Central memory CD8-positive, alpha-beta T cell (primary cell): Measurements from ENCODE around the gene LRRC70.

ENCODE experiments used
- ATAC-seq: fragments of 150-1000 bp; cut with Tn5 transposase; replicated peaks from 2 replicates; pipeline ENCODE4 v1.10.0; 2022; ENCODE audit warnings: mild to moderate bottlenecking, moderate FRiP score, moderate number of reproducible peaks; ENCODE audit not compliant: poor library complexity, severe bottlenecking; ENCODE audit errors: extremely low read depth
- DNase-seq, 2 donors: peaks; one replicate each; pipeline ENCODE4 v3.0.0; 2021; ENCODE audit warnings: low spot score in 2 of 2
- H3K27ac Mint-ChIP-seq: one replicate; pipeline ENCODE4 v1.8.0; 2022; ENCODE audit warnings: low read depth, mild to moderate bottlenecking, moderate library complexity, mixed read lengths
- H3K27me3 Mint-ChIP-seq: one replicate; pipeline ENCODE4 v1.8.0; 2022; ENCODE audit warnings: mixed read lengths
- H3K36me3 Mint-ChIP-seq: one replicate; pipeline ENCODE4 v1.8.0; 2022; ENCODE audit warnings: mild to moderate bottlenecking, moderate library complexity, mixed read lengths; ENCODE audit not compliant: insufficient read depth
- H3K4me1 Mint-ChIP-seq: one replicate; pipeline ENCODE4 v1.8.0; 2022; ENCODE audit warnings: mixed read lengths
- H3K4me3 Mint-ChIP-seq: one replicate; pipeline ENCODE4 v1.8.0; 2022; ENCODE audit warnings: mild to moderate bottlenecking, moderate library complexity, mixed read lengths
- H3K9me3 Mint-ChIP-seq: one replicate; pipeline ENCODE4 v1.8.0; 2022; ENCODE audit warnings: mixed read lengths

Gene LRRC70

GRCh38 chr5:62577488-62577887, 1.1 kb upstream of the LRRC70 start:
- Mint-ChIP-seq H3K9me3 (no peaks in the 10 kb centered on the region), H3K27me3 (no peaks in the 10 kb centered on the region), H3K27ac (no peak overlapping the region), H3K4me3 (no peak overlapping the region), H3K4me1 (peaks cover 19% of the 10 kb centered on the region), H3K36me3 (peaks cover 8% of the 10 kb centered on the region)
- no peak for ATAC-seq
- DNase-seq = no peak

GRCh38 chr5:62579761-62580160, 1.1 kb downstream of the LRRC70 start:
- Mint-ChIP-seq H3K27me3 (no peaks in the 10 kb centered on the region), H3K4me3 (no peak overlapping the region), H3K9me3 (no peaks in the 10 kb centered on the region), H3K36me3 (peaks cover 7% of the 10 kb centered on the region), H3K27ac (no peak overlapping the region), H3K4me1 (peaks cover 20% of the 10 kb centered on the region)
- ATAC-seq (no peak), DNase-seq (no peak)

- Mint-ChIP-seq H3K36me3 (peaks cover 6% of the 10 kb centered on the region), H3K4me3 (no peak overlapping the region), H3K4me1 (peaks cover 18% of the 10 kb centered on the region), H3K9me3 (no peaks in the 10 kb centered on the region), H3K27me3 (no peaks in the 10 kb centered on the region), H3K27ac (peak overlapping the region; percentile 36)
- ATAC-seq = no peak
- no peak for DNase-seq
Measured at GRCh38 chr5:62581836-62582597, 3.4 kb downstream of the LRRC70 start.

- H3K9me3 Mint-ChIP-seq = no peaks in the 10 kb centered on the region
- no peaks in the 10 kb centered on the region for H3K27me3 Mint-ChIP-seq
- H3K4me1 Mint-ChIP-seq = peaks cover 16% of the 10 kb centered on the region
- no peak overlapping the region for H3K27ac Mint-ChIP-seq
- ATAC-seq = no peak
- DNase-seq = no peak
- no peak overlapping the region for H3K4me3 Mint-ChIP-seq
- H3K36me3 Mint-ChIP-seq = peaks cover 7% of the 10 kb centered on the region
Measured at GRCh38 chr5:62584391-62584790, 5.8 kb downstream of the LRRC70 start.

GRCh38 chr5:62585306-62585705, 6.7 kb downstream of the LRRC70 start:
- H3K27ac Mint-ChIP-seq = no peak overlapping the region
- peaks cover 4% of the 10 kb centered on the region for H3K36me3 Mint-ChIP-seq
- DNase-seq = no peak
- peaks cover 18% of the 10 kb centered on the region for H3K4me1 Mint-ChIP-seq
- H3K9me3 Mint-ChIP-seq = no peaks in the 10 kb centered on the region
- no peak for ATAC-seq
- H3K27me3 Mint-ChIP-seq = no peaks in the 10 kb centered on the region
- no peak overlapping the region for H3K4me3 Mint-ChIP-seq

- no peaks in the 10 kb centered on the region for H3K27me3 Mint-ChIP-seq
- ATAC-seq (no peak), DNase-seq (no peak)
- H3K36me3 Mint-ChIP-seq = peaks cover 4% of the 10 kb centered on the region
- H3K27ac Mint-ChIP-seq = no peak overlapping the region
- H3K4me3 Mint-ChIP-seq = no peak overlapping the region
- H3K9me3 Mint-ChIP-seq = no peaks in the 10 kb centered on the region
- peaks cover 18% of the 10 kb centered on the region for H3K4me1 Mint-ChIP-seq
Measured at GRCh38 chr5:62585751-62586150, 7.1 kb downstream of the LRRC70 start.

- no peak overlapping the region for H3K27ac Mint-ChIP-seq
- H3K9me3 Mint-ChIP-seq = no peaks in the 10 kb centered on the region
- H3K36me3 Mint-ChIP-seq = peaks cover 4% of the 10 kb centered on the region
- H3K27me3 Mint-ChIP-seq = no peaks in the 10 kb centered on the region
- no peak for ATAC-seq
- DNase-seq = no peak
- H3K4me3 Mint-ChIP-seq = no peak overlapping the region
- H3K4me1 Mint-ChIP-seq = peaks cover 18% of the 10 kb centered on the region
Measured at GRCh38 chr5:62587737-62588136, 9.1 kb downstream of the LRRC70 start.

GRCh38 chr5:62588668-62589067, 10.0 kb downstream of the LRRC70 start:
- peaks cover 4% of the 10 kb centered on the region for H3K36me3 Mint-ChIP-seq
- no peaks in the 10 kb centered on the region for H3K9me3 Mint-ChIP-seq
- H3K27me3 Mint-ChIP-seq = no peaks in the 10 kb centered on the region
- DNase-seq (no peak), ATAC-seq (no peak)
- H3K4me3 Mint-ChIP-seq = no peak overlapping the region
- H3K27ac Mint-ChIP-seq = no peak overlapping the region
- H3K4me1 Mint-ChIP-seq = peaks cover 18% of the 10 kb centered on the region

GRCh38 chr5:62589504-62589903, 10.9 kb downstream of the LRRC70 start:
- ATAC-seq = no peak
- no peak for DNase-seq
- Mint-ChIP-seq H3K9me3 (no peaks in the 10 kb centered on the region), H3K36me3 (peaks cover 4% of the 10 kb centered on the region), H3K4me3 (no peak overlapping the region), H3K4me1 (peaks cover 18% of the 10 kb centered on the region), H3K27me3 (no peaks in the 10 kb centered on the region), H3K27ac (no peak overlapping the region)

- Mint-ChIP-seq H3K9me3 (no peaks in the 10 kb centered on the region), H3K27me3 (no peaks in the 10 kb centered on the region), H3K4me3 (no peak overlapping the region), H3K4me1 (peaks cover 10% of the 10 kb centered on the region), H3K36me3 (peaks cover 4% of the 10 kb centered on the region), H3K27ac (no peak overlapping the region)
- DNase-seq (no peak), ATAC-seq (no peak)
Measured at GRCh38 chr5:62590387-62590786, 11.8 kb downstream of the LRRC70 start.

- Mint-ChIP-seq H3K27ac (no peak overlapping the region), H3K27me3 (no peaks in the 10 kb centered on the region), H3K4me1 (peaks cover 5% of the 10 kb centered on the region), H3K4me3 (no peak overlapping the region), H3K36me3 (peaks cover 4% of the 10 kb centered on the region), H3K9me3 (no peaks in the 10 kb centered on the region)
- no peak for DNase-seq
- no peak for ATAC-seq
Measured at GRCh38 chr5:62592558-62592957, 13.9 kb downstream of the LRRC70 start.

- Mint-ChIP-seq H3K27ac (no peak overlapping the region), H3K4me1 (peaks cover 5% of the 10 kb centered on the region)
Measured at GRCh38 chr5:62593331-62593730, 14.7 kb downstream of the LRRC70 start.

GRCh38 chr5:62594364-62594984, 15.9 kb downstream of the LRRC70 start:
- DNase-seq (no peak), ATAC-seq (no peak)
- Mint-ChIP-seq H3K4me1 (peaks cover 1% of the 10 kb centered on the region), H3K36me3 (no peaks in the 10 kb centered on the region), H3K27me3 (no peaks in the 10 kb centered on the region), H3K9me3 (no peaks in the 10 kb centered on the region), H3K27ac (no peak overlapping the region), H3K4me3 (no peak overlapping the region)

More at GRCh38 chr5:62593331-62593730, 14.7 kb downstream of the LRRC70 start:
- no peaks in the 10 kb centered on the region for H3K9me3 Mint-ChIP-seq
- DNase-seq (no peak), ATAC-seq (no peak)
- H3K36me3 Mint-ChIP-seq = peaks cover 1% of the 10 kb centered on the region
- H3K4me3 Mint-ChIP-seq = no peak overlapping the region
- no peaks in the 10 kb centered on the region for H3K27me3 Mint-ChIP-seq
